GM12878 (cell line): Measurements from ENCODE around the gene NINJ1.

Experiments used
- BACH1 ChIP-seq: fragments of 450-650 bp; IDR thresholded peaks from 2 replicates; pipeline ENCODE4 v1.6.1; 2017; ENCODE audit warnings: mild to moderate bottlenecking, borderline replicate concordance
- CREB1 ChIP-seq: IDR thresholded peaks from 2 replicates; pipeline ENCODE4 v1.6.1; 2012; ENCODE audit warnings: low read depth, mild to moderate bottlenecking, inconsistent platforms
- CTCF ChIP-seq, 3 experiments: IDR thresholded peaks in 2 of 3; conservative IDR thresholded peaks in 1 of 3; 2 replicates each; pipeline ENCODE4 v1.5.1; 2011; ENCODE audit warnings: low read depth in 3 of 3, low read length in 3 of 3, mild to moderate bottlenecking in 3 of 3, control low read depth in 2 of 3, moderate library complexity in 2 of 3, inconsistent platforms in 1 of 3, mixed read lengths in 1 of 3; ENCODE audit not compliant: control insufficient read depth in 2 of 3, insufficient read depth in 1 of 3; ENCODE audit errors: extremely low read depth in 1 of 3
- DPF2 ChIP-seq: fragments of 450-650 bp; IDR thresholded peaks from 2 replicates; pipeline ENCODE4 v1.6.1; 2017; ENCODE audit warnings: mild to moderate bottlenecking
- EP300 ChIP-seq, 2 experiments: fragments of 150-350 bp in 1 of 2; IDR thresholded peaks; 2 replicates each; pipeline ENCODE4 v1.6.1; 2011 to 2012; ENCODE audit warnings: low read depth in 2 of 2, low read length in 2 of 2, borderline replicate concordance in 1 of 2, improper control_type of control experiment in 1 of 2, inconsistent platforms in 1 of 2; ENCODE audit not compliant: control insufficient read depth in 1 of 2
- EZH2 ChIP-seq: IDR thresholded peaks from 2 replicates; pipeline ENCODE4 v1.6.1; 2012; ENCODE audit warnings: low read depth, mild to moderate bottlenecking, control low read depth, inconsistent platforms, low read length, borderline replicate concordance; ENCODE audit not compliant: control insufficient read depth
- FOXM1 ChIP-seq: IDR thresholded peaks from 2 replicates; pipeline ENCODE4 v1.6.1; 2012; ENCODE audit warnings: low read depth, mild to moderate bottlenecking, inconsistent platforms, low read length, moderate library complexity
- MAX ChIP-seq: IDR thresholded peaks from 2 replicates; pipeline ENCODE4 v1.6.1; 2012; ENCODE audit warnings: low read depth, low read length, improper control_type of control experiment
- NFYB ChIP-seq: IDR thresholded peaks from 2 replicates; pipeline ENCODE4 v1.6.1; 2011; ENCODE audit warnings: low read depth, mild to moderate bottlenecking, low read length, improper control_type of control experiment, moderate library complexity; ENCODE audit not compliant: insufficient read depth
- RAD21 ChIP-seq: IDR thresholded peaks from 2 replicates; pipeline ENCODE4 v1.6.1; 2011; ENCODE audit warnings: mild to moderate bottlenecking, low read depth, low read length, moderate library complexity; ENCODE audit not compliant: insufficient read depth
- RCOR1 ChIP-seq: conservative IDR thresholded peaks from 2 replicates; pipeline ENCODE4 v1.6.1; 2012; ENCODE audit warnings: low read depth, low read length, improper control_type of control experiment
- SRF ChIP-seq, 2 experiments: IDR thresholded peaks; 2 replicates each; pipeline ENCODE4 v1.6.1; 2011; ENCODE audit warnings: low read depth in 2 of 2, low read length in 2 of 2, mild to moderate bottlenecking in 1 of 2, moderate library complexity in 1 of 2
- USF2 ChIP-seq: IDR thresholded peaks from 2 replicates; pipeline ENCODE4 v1.6.1; 2011; ENCODE audit warnings: low read depth, low read length, improper control_type of control experiment, borderline replicate concordance
- ZNF207 ChIP-seq: fragments of 450-650 bp; IDR thresholded peaks from 2 replicates; pipeline ENCODE4 v1.6.1; 2014; ENCODE audit warnings: antibody characterized with exemption, mild to moderate bottlenecking, borderline replicate concordance

- TF ChIP-seq CTCF (IDR thresholded peaks at IDR 0.05 in 2 of 3, conservative IDR thresholded peaks at IDR 0.05 in 1 of 3; ENCODE audit: control insufficient read depth in 2 of 3, extremely low read depth in 1 of 3, insufficient read depth in 1 of 3, low read depth in 3 of 3, low read length in 3 of 3) (no peak), SRF (IDR thresholded peaks at IDR 0.05; ENCODE audit: low read depth in 2 of 2, low read length in 2 of 2) (no peak), RAD21 (no peak), ZNF207 (no peak), BACH1 (no peak), FOXM1 (no peak), EP300 (IDR thresholded peaks at IDR 0.05; ENCODE audit: borderline replicate concordance in 1 of 2, control insufficient read depth in 1 of 2, low read depth in 2 of 2, low read length in 2 of 2) (no peak), DPF2 (no peak), USF2 (no peak), MAX (no peak), CREB1 (no peak), NFYB (no peak), RCOR1 (no peak), EZH2 (no peak)
Observed at GRCh38 chr9:93167838-93168237, 33.8 kb upstream of the NINJ1 start.
